Amniotic epithelial cell (primary cell): Measurements from ENCODE around the gene TAS2R40.
"Not testable (repeated sequence)": the region's sequence is repeated elsewhere in the genome, so short reads cannot be mapped to it uniquely, and the experiment has no call there.

Experiments
- DNase-seq: peaks from one replicate; pipeline ENCODE4 v3.0.0-alpha.2; 2010; ENCODE audit warnings: low read depth

TAS2R40 gene

GRCh38 chr7:143221737-143222136, at the start of gene TAS2R40:
Gene TAS2R40 (plus strand): TSS chr7:143222037. CDS start chr7:143222079, 42 bp downstream.
- DNase-seq = no peak

GRCh38 chr7:143172354-143172753, 49.5 kb upstream of the TAS2R40 start:
- DNase-seq = no peak

- no peak for DNase-seq
Measured at GRCh38 chr7:143176128-143176527, 45.7 kb upstream of the TAS2R40 start.

GRCh38 chr7:143177374-143178119, 44.3 kb upstream of the TAS2R40 start:
- DNase-seq = no peak

- not testable (repeated sequence) for DNase-seq
Measured at GRCh38 chr7:143180771-143181170, 41.1 kb upstream of the TAS2R40 start.

- no peak for DNase-seq
Measured at GRCh38 chr7:143181349-143181748, 40.5 kb upstream of the TAS2R40 start.

- DNase-seq = no peak
Measured at GRCh38 chr7:143183024-143183423, 38.8 kb upstream of the TAS2R40 start, which contains the start of gene TAS2R39. Gene TAS2R39 (plus strand): TSS chr7:143183419. CDS start chr7:143183419, 0 bp downstream.

GRCh38 chr7:143185551-143185950, 36.3 kb upstream of the TAS2R40 start:
- DNase-seq = no peak

GRCh38 chr7:143188994-143189393, 32.8 kb upstream of the TAS2R40 start:
- DNase-seq = no peak

GRCh38 chr7:143193880-143194279, 28.0 kb upstream of the TAS2R40 start:
- DNase-seq = no peak

- no peak for DNase-seq
Measured at GRCh38 chr7:143199040-143199439, 22.8 kb upstream of the TAS2R40 start.

- DNase-seq = no peak
Measured at GRCh38 chr7:143202161-143202560, 19.7 kb upstream of the TAS2R40 start.

- no peak for DNase-seq
Measured at GRCh38 chr7:143203386-143203785, 18.5 kb upstream of the TAS2R40 start.

GRCh38 chr7:143205560-143206293, 16.1 kb upstream of the TAS2R40 start:
- no peak for DNase-seq

- DNase-seq = no peak
Measured at GRCh38 chr7:143210541-143210940, 11.3 kb upstream of the TAS2R40 start.

GRCh38 chr7:143213478-143213877, 8.4 kb upstream of the TAS2R40 start:
- not testable (repeated sequence) for DNase-seq

GRCh38 chr7:143214789-143215679, 6.8 kb upstream of the TAS2R40 start:
- peak; percentile 74 for DNase-seq

GRCh38 chr7:143216151-143216550, 5.7 kb upstream of the TAS2R40 start:
- DNase-seq = no peak

GRCh38 chr7:143216686-143217085, 5.2 kb upstream of the TAS2R40 start:
- DNase-seq = no peak

- DNase-seq = no peak
Measured at GRCh38 chr7:143217806-143218205, 4.0 kb upstream of the TAS2R40 start.

- no peak for DNase-seq
Measured at GRCh38 chr7:143221286-143221685, 551 bp upstream of the TAS2R40 start.

- DNase-seq = no peak
Measured at GRCh38 chr7:143222782-143223181, 945 bp downstream of the TAS2R40 start.
